GM19023 (cell line): ENCODE measurements around the gene GALNT15.

Source experiments
- ATAC-seq: cut with Tn5 transposase; IDR thresholded peaks from one replicate; pipeline ENCODE4 v1.9.1; 2021; ENCODE audit warnings: mild to moderate bottlenecking, moderate library complexity; ENCODE audit not compliant: unreplicated experiment

Gene GALNT15

DNA sequence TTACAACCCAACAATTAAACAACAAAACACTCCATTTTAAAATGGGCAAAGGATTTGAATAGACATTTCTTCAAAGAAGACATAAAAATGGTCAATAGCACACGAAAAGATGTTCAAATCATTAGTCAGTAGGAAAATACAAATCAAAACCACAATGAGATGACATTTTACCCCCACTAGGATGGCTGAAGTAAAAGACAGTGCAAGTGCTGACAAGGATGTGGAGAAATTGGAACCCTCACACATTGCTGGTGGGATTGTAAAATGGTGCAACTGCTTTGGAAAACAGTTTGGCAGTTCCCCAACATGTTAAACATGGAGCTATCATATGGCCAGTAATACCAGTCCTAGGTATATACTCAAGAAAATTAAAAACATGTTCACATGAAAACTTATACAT, 11.6 kb downstream of the GALNT15 start:
- ATAC-seq, result no peak

DNA sequence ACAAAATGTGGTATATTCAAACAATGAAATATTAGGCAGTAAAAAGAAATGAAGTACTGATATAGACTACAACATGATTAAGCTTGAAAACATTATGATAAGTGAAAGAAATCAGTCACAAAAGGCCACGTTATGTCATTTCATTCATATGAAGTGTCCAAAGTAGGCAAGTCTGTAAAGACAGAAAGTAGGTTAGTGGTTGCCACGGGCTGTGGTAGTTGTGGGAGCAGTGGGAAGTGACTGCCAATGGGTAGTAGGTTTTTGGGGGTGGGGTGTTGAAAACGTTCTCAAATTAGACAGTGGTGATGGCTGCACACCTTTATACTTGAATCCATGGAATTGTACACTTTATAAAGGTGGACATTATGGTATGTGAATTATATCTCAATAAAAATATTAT, 12.1 kb downstream of the GALNT15 start:
- ATAC-seq, result no peak

DNA sequence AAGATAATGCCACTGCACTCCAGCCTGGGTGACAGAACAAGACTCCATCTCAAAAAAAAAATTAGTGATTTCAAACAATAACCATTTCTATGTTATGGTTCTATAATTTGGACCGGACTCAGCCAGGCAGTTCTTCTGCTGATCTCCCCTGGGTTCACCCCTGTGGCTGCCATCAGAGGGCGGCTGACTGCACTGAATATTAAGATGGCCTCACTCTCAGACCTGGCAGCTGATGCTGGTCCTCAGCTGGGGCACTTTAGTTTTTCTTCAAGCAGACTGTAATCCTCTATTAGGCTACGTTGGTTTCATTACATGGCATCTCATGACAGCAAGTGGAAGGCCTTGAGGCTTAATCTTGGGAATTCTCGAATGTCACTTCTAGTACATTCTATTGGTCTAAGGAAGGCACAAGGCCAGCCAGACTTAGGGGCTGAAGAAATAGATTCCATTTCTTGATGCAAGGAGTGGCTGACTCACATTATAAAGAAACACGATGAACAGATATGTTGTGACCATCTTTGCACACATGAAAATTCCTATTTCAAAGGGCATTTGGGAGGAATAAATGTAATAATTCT, 12.8 kb downstream of the GALNT15 start:
- ATAC-seq, result no peak

DNA sequence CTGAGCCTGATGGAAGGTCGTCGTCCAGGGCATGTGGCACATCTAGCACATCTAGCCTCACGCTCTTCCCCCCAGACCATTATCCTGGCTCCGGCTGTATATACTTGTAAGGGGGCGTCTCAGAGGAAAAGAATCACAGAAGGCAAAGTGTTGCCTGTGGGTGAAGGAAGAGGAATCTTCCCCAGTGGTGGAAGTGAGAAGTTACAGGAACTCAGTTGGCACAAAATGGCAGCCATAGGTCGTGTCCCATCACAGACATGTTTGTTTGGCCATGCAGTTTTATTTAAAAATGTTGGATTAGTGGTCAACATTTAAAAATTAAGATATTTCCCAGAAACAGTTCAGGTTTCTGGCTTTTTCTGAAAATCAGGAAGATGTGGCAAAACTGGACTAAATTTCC, 13.6 kb downstream of the GALNT15 start:
- no peak for ATAC-seq

DNA sequence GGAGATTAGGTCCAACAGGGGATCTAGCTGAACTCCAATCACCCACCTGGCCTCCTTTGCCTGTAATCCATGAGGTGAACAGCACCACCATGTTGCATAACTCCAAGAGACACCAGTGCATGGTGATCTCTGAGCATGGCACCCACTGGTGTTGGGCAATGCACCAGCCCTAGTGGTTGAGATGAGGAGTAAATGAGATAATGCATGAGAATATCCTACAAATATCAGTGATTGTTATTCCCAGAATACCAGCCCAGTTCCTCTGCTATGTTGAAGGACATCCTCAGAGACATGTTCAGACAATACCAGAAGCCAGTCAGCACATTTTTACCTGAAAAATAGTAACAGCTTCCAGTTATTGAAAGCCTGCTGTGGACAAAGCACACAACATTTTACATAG, 14.7 kb downstream of the GALNT15 start:
- no peak for ATAC-seq

DNA sequence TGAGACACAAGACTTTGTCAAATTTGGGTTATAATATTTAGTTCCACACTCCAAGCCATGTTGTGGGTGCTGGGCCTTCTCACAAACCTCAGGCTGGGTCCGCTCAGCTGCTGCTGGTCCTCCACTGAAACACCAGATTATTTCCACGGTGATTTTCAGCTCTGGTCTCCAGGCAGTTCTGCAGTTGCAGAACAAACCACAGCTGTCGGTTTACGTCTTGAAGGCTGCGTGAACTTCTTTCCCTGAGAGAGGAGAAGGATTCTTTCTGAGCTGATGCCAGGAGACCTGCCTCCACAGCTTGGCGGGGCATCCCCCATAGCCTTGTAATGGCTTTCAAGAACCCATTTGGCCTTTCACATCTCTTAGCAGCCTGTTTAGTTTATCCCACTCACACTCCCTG, 16.2 kb downstream of the GALNT15 start:
- no peak for ATAC-seq

DNA sequence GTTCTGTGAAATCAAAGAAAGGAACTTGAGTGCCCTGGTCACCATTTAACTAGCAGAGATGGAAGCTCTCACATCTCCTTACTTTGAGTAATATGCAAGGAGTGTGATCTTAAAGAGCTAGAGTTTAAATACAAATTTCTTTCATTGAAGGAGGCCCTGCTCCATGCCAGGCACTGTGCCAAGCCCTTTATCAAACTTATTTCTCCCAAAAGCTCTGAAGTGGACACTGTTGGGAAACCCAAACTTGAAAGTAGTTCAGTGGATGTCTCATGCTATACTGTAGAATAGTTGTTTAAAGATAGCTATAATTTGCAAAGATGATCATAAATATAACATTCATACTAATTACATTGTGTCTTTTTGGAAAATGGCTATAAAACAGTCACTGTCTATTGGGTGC, 17.1 kb downstream of the GALNT15 start:
- ATAC-seq, result no peak

DNA sequence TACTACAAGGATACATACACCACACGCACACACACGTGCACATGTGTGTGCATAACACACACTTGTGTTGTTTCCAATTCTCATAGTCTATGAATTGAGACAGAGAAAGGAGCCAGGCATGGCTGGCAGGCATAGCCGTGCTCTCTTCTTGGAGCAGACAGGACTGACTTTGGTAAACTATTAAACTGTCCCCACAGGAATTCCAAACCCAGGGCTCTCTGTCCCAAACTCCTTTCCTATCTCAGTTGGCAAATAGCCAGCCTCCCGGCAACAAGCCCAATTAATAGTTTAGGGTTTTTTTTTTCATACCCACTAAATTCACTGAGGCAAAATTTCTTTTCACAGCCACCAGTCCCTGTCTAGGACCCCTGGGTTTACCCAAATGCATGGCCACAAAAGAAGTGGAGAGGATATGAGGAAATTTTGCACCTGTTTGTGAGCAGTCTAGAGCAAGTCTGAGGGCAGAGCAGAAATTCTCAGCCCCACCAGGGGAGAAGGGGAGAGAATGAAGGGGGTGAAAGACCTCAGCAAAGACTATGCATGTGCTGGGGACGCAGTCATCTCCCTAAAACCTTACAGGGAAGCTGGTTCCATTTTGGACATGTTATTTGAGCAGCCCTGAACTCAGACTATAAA, 17.8 kb downstream of the GALNT15 start:
- ATAC-seq, result no peak

DNA sequence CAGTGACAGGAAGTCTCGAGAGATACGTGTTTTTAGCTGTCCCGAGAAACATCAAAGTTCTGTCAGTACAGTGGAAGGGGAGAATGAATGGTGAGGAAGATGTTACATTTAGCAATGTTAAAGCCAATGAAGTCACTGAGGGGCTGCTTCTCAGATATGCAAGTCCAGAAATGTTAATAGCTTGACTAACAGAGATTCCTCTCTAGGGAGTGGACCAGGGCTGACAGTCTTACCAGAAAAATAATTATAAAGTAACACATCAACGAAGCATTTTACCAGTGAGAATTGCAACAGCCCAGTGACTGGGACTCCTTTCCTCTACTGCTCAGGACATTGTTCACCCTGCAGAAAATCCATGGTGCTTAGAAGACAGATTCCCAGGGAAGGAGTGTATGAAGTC, 23.9 kb downstream of the GALNT15 start:
- no peak for ATAC-seq

DNA sequence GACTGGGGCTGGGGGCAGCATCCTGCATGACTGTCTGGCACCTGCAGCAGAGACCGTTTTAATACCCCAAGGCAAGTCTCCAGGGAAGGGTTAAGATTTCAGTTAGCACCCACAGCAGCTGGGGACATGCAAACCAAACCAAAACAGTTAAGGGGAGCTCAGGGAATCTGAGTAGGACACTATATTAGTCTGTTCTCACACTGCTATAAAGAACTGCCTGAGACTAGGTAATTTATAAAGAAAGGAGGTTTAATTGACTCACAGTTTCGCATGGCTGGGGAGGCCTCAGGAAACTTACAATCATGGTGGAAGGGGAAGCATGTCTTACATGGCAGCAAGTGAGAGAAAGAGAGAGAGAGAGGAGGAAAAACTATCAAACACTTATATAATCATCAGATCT, 25.3 kb downstream of the GALNT15 start:
- no peak for ATAC-seq

DNA sequence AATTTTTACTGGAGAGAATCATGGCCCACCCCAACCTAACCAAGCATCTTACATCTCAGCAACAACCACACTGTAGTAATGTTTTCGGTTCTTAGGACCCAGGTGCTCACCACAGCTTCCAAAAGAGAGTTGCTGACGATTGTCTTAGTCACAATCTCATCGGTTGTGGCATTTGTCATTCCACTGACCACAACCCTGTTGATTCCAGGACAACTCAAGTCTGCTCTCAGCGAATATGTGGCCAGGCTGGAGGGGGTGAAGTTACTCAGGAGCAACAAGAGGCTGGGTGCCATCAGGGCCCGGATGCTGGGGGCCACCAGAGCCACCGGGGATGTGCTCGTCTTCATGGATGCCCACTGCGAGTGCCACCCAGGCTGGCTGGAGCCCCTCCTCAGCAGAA, 25.9 kb downstream of the GALNT15 start:
- ATAC-seq, result no peak

DNA sequence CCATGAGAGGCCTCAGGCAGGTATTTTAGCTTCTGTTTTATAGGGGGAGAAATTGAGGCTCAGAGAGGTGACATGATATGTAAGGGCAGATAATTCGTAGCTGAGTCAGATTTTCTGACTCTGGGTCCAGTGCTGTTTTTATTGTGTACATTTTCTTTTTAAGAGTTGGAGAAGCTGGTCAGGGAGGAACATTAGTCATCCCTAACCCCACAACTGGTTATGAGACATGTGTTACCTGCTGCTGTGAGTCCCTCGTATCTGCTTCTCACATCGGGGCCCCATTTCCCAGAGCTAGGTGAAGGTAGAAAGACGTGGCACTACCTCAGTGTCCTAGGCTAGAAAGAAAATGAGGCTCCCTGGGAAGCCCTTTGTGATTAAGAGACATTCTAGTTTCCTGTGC, 28.6 kb downstream of the GALNT15 start:
- no peak for ATAC-seq

DNA sequence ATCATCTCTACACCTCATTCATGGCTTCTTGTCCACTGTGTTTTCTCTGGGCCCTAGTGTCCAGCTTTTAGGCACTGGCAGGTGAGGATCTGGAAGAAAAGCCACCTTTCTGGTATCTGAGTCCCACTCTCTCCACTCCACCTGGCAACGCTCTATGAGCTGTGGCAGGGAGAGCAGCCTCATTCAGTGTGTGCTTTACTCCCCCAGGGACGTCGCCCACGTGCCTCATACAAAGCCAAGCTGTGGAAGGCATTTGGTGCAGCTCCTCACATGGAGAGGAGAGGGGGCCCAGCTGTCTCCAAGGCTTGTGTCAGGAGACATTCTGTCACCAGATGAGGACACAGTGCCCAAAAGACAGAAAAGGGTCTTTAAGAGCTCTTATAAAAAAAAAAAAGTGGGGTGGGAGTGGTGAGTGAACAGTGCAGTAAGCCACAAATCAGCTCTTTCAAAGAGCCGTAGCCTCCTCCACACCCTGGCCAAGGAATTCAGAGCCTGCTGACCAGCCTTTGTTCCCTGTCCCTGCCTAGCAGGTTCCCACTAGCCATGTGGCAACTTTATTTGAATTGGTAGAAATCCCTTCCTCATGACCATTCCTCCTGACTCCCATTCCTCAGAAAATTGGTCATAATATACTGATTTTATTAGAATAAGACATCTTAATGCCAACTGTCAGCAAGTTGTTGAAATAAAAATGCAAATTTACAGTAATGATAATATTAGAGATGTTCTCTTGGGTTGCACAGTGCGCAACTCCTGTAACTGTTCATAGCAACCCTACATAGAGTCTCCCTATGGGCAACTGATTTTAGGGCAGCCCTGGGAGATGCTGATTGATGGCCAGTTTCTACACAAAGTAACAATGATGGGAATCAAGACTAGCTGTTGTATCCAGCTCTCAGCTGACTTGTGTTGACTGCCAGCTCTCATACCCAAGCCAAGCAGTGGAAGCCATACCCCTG, 29.5 kb downstream of the GALNT15 start:
- no peak for ATAC-seq

DNA sequence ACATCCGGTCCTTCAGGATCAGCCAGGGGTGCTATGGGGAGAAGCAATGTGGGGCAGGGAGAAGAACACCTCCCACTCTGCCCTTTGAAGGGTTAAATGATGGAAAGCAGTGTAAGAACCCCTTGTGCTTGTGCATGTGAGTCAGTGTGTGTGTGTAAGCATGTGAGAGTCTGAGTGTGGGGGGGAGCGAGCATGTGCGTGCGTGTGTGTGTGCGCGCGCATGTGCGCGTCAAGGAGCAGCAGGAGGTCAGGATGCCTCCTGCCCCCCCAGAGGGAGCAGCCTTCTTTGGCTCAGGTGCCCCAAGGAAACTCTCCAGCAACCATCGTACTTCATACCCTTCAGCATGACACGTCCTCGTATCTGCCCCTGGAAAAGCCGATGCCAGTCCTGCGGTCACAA, 30.3 kb downstream of the GALNT15 start:
- ATAC-seq, result no peak

DNA sequence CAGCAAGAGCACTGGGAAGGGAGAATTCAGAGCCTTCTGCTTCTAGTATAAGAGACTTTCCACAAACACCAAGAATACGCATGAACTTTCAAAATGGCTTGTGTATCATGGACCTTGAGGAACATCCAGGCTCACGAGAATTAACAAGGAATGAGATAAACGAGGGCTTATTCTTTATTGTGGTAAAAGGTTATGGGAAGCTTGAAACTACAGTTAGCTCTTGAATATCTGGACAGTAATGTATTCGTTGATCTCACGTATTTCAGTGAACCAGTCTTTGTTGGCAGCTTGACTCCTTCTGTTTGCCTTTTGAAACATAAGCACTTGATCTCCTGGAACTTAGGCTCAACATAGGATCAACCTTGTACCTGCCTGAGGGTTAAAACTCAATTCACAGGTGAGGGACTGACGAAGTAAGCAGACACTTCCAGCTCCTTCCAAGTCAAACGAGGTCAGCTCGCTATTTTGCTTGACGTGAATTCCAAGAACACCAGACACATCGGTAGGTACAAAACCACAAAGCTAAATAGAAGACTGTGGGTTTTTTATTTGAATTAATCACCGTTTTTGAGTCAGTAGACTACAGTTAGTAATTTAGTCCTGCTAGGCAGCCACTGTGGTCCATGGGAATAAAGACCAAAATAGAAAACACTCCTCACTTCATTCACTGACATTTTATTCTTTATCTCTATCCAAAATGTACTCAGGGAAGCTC, 30.8 kb downstream of the GALNT15 start:
- ATAC-seq, result no peak

DNA sequence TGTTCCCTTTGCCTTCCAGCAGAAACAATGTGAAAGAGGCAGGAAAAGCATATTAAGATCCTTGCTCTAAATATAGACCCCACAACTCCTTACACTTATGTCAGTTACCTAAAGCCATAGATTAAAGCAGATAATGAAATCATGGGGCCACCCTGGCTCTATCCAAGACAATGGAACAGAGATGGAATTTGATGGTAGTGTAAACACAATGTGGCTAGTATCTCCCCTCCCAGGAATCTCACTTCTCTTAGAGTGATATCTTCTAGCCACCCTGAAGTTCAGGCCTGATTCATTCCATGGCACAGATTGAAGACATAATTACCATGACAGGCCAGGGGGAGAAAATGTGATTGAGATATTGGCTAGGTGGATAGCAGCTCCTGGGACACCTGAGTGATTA, 32.6 kb downstream of the GALNT15 start:
- no peak for ATAC-seq

DNA sequence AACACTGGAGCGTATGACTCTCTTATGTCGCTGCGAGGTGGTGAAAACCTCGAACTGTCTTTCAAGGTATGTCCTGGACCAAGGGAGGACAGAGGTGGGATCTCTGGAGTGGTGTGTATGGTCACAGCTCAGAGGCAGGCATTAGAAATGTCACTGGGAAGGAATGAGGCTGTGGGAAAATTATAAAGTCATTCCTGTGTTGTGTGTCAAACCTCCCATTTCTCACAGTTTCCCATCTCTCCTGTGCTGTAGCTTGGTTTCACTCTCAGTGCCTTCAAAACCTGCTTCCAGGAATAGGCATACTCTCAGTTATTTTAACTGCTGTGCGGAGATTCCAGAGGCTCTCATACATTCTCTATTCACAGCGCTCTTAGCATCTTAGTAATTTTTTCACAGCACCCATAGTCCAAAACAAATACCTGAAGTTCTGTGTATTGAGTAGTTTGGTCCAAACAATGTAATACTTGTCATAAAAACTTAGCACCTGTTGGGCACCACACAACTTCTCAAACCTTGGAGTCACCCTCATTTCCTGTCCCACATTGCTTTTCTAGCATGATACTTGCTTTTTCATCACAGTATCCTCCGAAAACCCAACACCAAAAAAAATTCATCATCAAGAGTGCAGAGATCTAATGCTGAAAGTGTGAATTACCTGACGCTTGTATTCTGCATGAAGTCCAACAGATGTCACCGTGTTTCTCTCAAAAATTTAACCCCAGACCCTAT, 36.9 kb downstream of the GALNT15 start:
- ATAC-seq, result no peak

DNA sequence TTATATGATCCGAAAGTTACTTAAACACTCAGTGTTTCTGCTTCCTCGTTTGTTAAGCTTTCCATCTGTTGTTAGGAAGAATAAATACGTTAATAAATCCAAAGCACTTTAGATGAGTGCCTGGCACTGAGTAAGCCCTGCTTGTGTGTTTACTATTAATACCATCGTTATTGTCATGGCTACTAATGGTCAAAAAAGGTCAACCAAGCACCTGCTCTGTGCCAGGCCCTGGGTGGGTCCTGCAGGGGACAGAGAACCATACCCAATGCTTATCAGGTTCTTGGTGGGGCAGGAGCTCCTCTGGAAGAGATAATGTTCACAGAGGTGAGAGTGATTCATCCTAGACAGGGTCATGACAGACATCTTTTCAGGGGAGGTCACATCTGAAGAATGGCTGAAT, 39.9 kb downstream of the GALNT15 start:
- ATAC-seq, result no peak

DNA sequence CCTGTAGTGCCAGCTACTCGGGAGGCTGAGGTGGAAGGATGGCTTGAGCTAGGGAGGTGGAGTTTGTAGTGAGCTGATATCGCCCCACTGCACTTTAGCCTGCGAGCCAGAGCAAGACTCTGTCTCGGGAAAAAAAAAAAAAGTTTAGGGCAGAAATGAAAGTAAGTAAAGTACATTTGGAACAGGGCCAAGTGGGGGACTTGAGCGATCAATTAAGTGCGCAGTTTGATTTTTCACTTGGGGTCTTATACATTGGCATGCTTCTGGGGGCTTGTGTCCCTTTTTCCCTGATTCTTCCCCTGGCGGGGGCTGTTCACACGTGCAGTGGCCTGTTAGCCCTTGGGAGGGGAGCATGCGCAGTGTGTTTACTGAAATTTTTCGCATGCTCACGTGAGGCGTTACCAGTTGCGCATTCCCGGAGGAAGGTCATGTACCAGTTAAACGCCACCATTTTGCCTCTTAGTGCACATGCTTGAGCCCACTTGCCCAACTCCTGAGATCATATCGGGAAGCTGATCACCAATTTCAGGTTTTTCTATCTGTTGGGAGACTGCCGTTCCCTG, 42.0 kb downstream of the GALNT15 start:
- ATAC-seq, result no peak

DNA sequence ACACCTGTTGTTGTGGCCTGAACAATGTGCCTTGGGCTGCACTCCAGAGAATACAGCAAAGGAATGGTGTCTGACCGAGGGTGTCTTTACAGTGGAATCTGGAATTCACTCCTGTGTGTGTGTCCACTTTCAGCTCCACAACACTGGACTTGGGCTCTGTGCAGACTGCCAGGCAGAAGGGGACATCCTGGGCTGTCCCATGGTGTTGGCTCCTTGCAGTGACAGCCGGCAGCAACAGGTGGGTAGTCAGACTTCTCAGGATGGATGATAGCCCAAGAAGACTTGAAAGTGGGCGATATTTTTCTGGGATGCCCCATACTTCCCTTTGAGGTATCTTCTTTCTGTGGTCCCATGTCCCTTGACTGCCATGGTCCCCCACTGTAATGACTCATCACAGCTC, 45.3 kb downstream of the GALNT15 start:
- ATAC-seq, result no peak
